ENCODE measurements around the gene HIPK2. TPM values are rescaled to one million over a fixed set of nuclear protein-coding genes. Genes with fewer than 3 reads are reported as not detected.

HIPK2 gene
- total and polyA plus RNA-seq, 2 donors: 8.5 to 9.8 TPM

DNA sequence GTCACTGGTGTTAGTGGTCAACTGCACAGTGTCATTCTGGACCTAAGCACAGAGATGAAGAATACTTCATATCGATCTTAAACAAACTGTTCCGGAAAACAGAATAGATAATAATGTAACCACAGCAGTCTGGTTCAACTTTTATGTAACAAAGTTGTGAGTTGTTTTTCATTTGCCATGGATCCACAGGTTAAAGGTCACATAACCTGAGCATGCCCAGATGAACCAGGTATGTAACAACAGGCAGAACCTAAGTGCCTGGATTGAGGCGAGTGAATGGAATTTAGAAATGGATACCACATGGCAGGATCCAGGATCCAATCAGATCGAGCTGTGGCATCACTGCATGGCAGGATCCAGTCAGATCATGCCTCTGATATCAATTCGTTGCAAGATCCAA, 167.2 kb downstream of the HIPK2 start:
- WGBS: 90% methylated on average over 5 of the region's 5 CpGs
- Histone ChIP-seq H3K4me3 (ENCODE audit: low read depth, low read length) (no peak overlapping the region), H3K36me3 (ENCODE audit: insufficient read depth) (no peaks in the 10 kb centered on the region), H3K4me1 (ENCODE audit: insufficient read depth) (no peaks in the 10 kb centered on the region), H3K27ac (ENCODE audit: low read depth) (no peak overlapping the region)
- DNase-seq (ENCODE audit: extremely low spot score): no peak

GRCh38 chr7:139603896-139604295, 173.9 kb downstream of the HIPK2 start:
- Histone ChIP-seq H3K36me3 (ENCODE audit: insufficient read depth) (no peaks in the 10 kb centered on the region), H3K27ac (ENCODE audit: low read depth) (no peak overlapping the region), H3K4me1 (ENCODE audit: insufficient read depth) (no peaks in the 10 kb centered on the region), H3K4me3 (ENCODE audit: low read depth, low read length) (no peak overlapping the region)
- no peak for DNase-seq (ENCODE audit: extremely low spot score)
- WGBS: 81% methylated on average over 5 of the region's 5 CpGs

DNA sequence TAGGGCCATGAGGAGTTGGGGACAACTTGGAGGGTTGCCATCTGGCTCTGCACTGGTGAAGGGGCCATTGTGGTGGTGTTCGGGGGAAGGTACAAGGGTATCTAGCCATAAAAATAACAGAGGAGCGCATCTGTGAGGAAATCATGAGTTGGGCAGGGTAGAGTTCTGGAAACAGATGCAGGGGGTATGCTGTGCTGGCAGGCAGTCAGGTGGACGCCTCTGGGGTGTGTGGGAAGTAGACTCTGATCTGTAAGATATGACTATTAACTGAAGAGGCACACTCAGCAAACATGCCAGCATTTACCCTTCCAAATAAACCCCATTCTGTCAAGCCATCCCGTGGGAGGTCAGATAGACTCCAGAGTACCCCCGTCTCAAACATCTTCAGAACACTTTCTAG, 174.5 kb downstream of the HIPK2 start:
- no peak overlapping the region for H3K4me3 ChIP-seq (ENCODE audit: low read depth, low read length)
- DNase-seq (ENCODE audit: extremely low spot score): no peak
- no peak overlapping the region for H3K27ac ChIP-seq (ENCODE audit: low read depth)
- 80% methylated on average over 5 of the region's 5 CpGs for WGBS
- H3K4me1 ChIP-seq (ENCODE audit: insufficient read depth): no peaks in the 10 kb centered on the region
- no peaks in the 10 kb centered on the region for H3K36me3 ChIP-seq (ENCODE audit: insufficient read depth)

DNA sequence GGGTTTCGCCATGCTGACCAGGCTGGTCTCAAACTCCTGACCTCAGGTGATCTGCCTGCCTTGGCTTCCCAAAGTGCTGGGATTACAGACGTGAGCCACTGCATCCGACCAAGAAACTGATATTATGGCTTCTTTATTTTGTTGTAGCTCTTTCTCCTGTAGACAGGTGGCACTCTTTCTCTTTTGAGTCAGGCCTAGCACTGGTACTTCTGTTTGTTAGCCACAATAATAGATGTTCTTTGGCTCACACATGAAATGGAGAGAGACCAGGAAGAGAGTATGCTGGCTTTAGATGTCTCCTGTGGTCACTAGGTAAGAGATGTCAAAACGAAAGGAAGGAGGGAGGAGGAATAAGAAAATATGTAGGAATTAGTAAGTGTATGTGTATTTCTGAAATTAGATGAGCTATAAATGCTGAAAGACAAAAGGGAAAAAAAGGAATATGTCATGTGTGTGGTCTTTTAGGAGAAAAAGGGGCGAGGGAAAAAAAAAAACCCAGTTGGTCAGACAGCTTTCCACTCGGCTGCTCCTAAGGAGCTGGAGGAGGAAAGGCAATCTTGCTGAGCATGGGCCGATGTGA, 175.6 kb downstream of the HIPK2 start:
- DNase-seq (ENCODE audit: extremely low spot score): no peak
- H3K4me1 ChIP-seq (ENCODE audit: insufficient read depth): no peaks in the 10 kb centered on the region
- H3K27ac ChIP-seq (ENCODE audit: low read depth): no peak overlapping the region
- WGBS: 72% methylated on average over 7 of the region's 7 CpGs
- H3K36me3 ChIP-seq (ENCODE audit: insufficient read depth): no peaks in the 10 kb centered on the region
- no peak overlapping the region for H3K4me3 ChIP-seq (ENCODE audit: low read depth, low read length)

GRCh38 chr7:139601176-139601575, 176.6 kb downstream of the HIPK2 start:
- DNase-seq (ENCODE audit: extremely low spot score): no peak
- Histone ChIP-seq H3K27ac (ENCODE audit: low read depth) (no peak overlapping the region), H3K4me3 (ENCODE audit: low read depth, low read length) (no peak overlapping the region), H3K36me3 (ENCODE audit: insufficient read depth) (no peaks in the 10 kb centered on the region), H3K4me1 (ENCODE audit: insufficient read depth) (no peaks in the 10 kb centered on the region)
- 98% methylated on average over 6 of the region's 6 CpGs for WGBS

DNA sequence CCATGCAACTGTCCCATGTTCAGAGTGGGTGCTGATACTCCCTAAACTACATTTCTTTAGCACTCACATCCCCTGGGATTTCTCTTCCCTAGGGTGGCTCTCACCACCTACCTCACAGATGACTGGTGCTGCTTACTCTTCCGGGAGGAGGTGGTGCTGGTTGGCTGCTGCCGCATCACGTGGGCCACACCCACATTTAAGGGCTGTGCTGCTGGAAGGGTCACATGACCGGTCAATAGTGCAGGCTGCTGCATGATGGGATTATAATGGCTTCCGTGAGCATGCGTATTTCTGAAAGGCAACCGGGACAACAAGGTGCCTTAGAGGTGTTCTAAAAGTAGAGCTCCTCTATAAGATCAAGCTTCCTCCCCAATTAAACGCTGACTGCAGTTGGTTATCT, 177.5 kb downstream of the HIPK2 start:
- H3K27ac ChIP-seq (ENCODE audit: low read depth): no peak overlapping the region
- WGBS: 84% methylated on average over 8 of the region's 8 CpGs
- no peaks in the 10 kb centered on the region for H3K36me3 ChIP-seq (ENCODE audit: insufficient read depth)
- no peaks in the 10 kb centered on the region for H3K4me1 ChIP-seq (ENCODE audit: insufficient read depth)
- no peak for DNase-seq (ENCODE audit: extremely low spot score)
- H3K4me3 ChIP-seq (ENCODE audit: low read depth, low read length): no peak overlapping the region

GRCh38 chr7:139598642-139599041, 179.2 kb downstream of the HIPK2 start:
- Histone ChIP-seq H3K4me1 (ENCODE audit: insufficient read depth) (no peaks in the 10 kb centered on the region), H3K4me3 (ENCODE audit: low read depth, low read length) (no peak overlapping the region), H3K36me3 (ENCODE audit: insufficient read depth) (peaks cover 2% of the 10 kb centered on the region), H3K27ac (ENCODE audit: low read depth) (no peak overlapping the region)
- no peak for DNase-seq (ENCODE audit: extremely low spot score)
- WGBS: 68% methylated on average over 1 of the region's 1 CpG

- Histone ChIP-seq H3K4me1 (ENCODE audit: insufficient read depth) (no peaks in the 10 kb centered on the region), H3K27ac (ENCODE audit: low read depth) (no peak overlapping the region), H3K4me3 (ENCODE audit: low read depth, low read length) (no peak overlapping the region), H3K36me3 (ENCODE audit: insufficient read depth) (peaks cover 2% of the 10 kb centered on the region)
- WGBS: 94% methylated on average over 5 of the region's 5 CpGs
- DNase-seq (ENCODE audit: extremely low spot score): no peak
These were observed 180.8 kb downstream of the HIPK2 start for GRCh38 chr7:139597028-139597427.

DNA sequence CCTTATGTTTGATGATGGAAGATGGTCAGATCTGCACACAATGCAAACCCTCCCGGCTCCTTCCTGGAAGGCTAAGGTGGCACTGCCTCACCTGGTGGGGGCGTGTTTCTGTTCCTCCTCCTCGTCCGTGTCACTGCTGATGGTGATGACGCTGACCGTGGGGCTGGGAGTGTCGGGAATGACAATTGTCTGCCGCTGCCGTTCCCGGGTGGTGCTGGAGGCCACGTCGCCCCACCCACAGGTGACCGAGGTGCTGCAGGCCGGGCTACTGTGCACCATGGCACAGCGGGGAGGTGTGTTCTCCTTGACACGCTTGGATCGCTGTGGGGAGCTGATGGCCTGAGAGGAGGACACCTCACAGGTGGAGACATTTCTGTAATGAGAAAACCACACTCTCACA, 181.2 kb downstream of the HIPK2 start:
- H3K4me1 ChIP-seq (ENCODE audit: insufficient read depth): no peaks in the 10 kb centered on the region
- peaks cover 2% of the 10 kb centered on the region for H3K36me3 ChIP-seq (ENCODE audit: insufficient read depth)
- no peak for DNase-seq (ENCODE audit: extremely low spot score)
- H3K4me3 ChIP-seq (ENCODE audit: low read depth, low read length): no peak overlapping the region
- WGBS: 95% methylated on average over 17 of the region's 17 CpGs
- H3K27ac ChIP-seq (ENCODE audit: low read depth): no peak overlapping the region

- no peak for DNase-seq (ENCODE audit: extremely low spot score)
- H3K36me3 ChIP-seq (ENCODE audit: insufficient read depth): peaks cover 2% of the 10 kb centered on the region
- no peak overlapping the region for H3K4me3 ChIP-seq (ENCODE audit: low read depth, low read length)
- no peaks in the 10 kb centered on the region for H3K4me1 ChIP-seq (ENCODE audit: insufficient read depth)
- H3K27ac ChIP-seq (ENCODE audit: low read depth): no peak overlapping the region
- 63% methylated on average over 5 of the region's 5 CpGs for WGBS
These were observed 182.0 kb downstream of the HIPK2 start for GRCh38 chr7:139595806-139596205.

GRCh38 chr7:139594911-139595476, 182.8 kb downstream of the HIPK2 start:
- H3K27ac ChIP-seq (ENCODE audit: low read depth): no peak overlapping the region
- WGBS: 83% methylated on average over 13 of the region's 13 CpGs
- peaks cover 2% of the 10 kb centered on the region for H3K36me3 ChIP-seq (ENCODE audit: insufficient read depth)
- H3K4me3 ChIP-seq (ENCODE audit: low read depth, low read length): no peak overlapping the region
- no peak for DNase-seq (ENCODE audit: extremely low spot score)
- no peaks in the 10 kb centered on the region for H3K4me1 ChIP-seq (ENCODE audit: insufficient read depth)

GRCh38 chr7:139594090-139594489, 183.7 kb downstream of the HIPK2 start:
- H3K4me3 ChIP-seq (ENCODE audit: low read depth, low read length): no peak overlapping the region
- 92% methylated on average over 2 of the region's 2 CpGs for WGBS
- H3K27ac ChIP-seq (ENCODE audit: low read depth): no peak overlapping the region
- peaks cover 2% of the 10 kb centered on the region for H3K36me3 ChIP-seq (ENCODE audit: insufficient read depth)
- DNase-seq (ENCODE audit: extremely low spot score): no peak
- H3K4me1 ChIP-seq (ENCODE audit: insufficient read depth): no peaks in the 10 kb centered on the region

DNA sequence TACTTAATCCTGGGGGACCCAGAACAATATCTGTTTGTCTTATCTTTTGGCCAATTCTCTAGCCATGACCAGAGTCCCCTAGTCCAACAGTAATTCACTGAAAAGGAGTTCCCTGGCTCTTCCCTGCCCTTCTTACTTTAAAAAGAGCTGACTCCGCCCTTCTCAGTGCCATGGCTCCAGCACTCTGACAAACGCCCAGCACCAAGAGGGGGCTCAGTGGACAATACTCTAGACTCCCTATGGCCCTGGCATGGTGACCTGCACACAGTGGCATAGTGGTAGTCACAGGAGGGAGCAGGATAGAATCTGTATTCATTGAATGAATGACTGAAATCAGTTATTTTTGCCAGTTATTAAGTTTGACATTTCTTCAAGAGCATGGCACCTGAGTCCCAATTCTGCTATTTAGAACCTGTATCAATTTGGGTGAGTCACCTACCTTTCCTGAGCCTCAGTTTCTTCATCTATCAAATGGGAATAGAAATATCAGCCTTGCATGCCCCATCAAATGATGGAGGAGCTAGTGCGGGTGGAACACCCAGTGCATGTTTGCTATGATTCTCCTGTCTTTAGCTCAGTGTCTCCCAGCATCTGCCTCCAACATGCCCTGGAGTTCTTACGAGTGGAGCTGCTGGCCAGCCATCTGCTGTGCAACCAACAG, 184.9 kb downstream of the HIPK2 start:
- Histone ChIP-seq H3K4me1 (ENCODE audit: insufficient read depth) (no peaks in the 10 kb centered on the region), H3K36me3 (ENCODE audit: insufficient read depth) (peaks cover 2% of the 10 kb centered on the region), H3K4me3 (ENCODE audit: low read depth, low read length) (no peak overlapping the region), H3K27ac (ENCODE audit: low read depth) (no peak overlapping the region)
- 94% methylated on average over 4 of the region's 4 CpGs for WGBS
- no peak for DNase-seq (ENCODE audit: extremely low spot score)

GRCh38 chr7:139591550-139592195, 186.1 kb downstream of the HIPK2 start:
- Histone ChIP-seq H3K36me3 (ENCODE audit: insufficient read depth) (peaks cover 2% of the 10 kb centered on the region), H3K4me1 (ENCODE audit: insufficient read depth) (no peaks in the 10 kb centered on the region), H3K27ac (ENCODE audit: low read depth) (no peak overlapping the region), H3K4me3 (ENCODE audit: low read depth, low read length) (no peak overlapping the region)
- 76% methylated on average over 3 of the region's 3 CpGs for WGBS
- DNase-seq (ENCODE audit: extremely low spot score): no peak
